NCI-H1694 treated with DMSO at 0.1 percent for 48 hours (cell line): ENCODE measurements around the gene CCRL2.
"Not testable (repeated sequence)": the region's sequence is repeated elsewhere in the genome, so short reads cannot be mapped to it uniquely, and the experiment has no call there.

Experiments used
- DNase-seq: peaks from one replicate; lab custom pipeline; 2025; lab: John Stamatoyannopoulos, UW

The CCRL2 gene

GRCh38 chr3:46405301-46406019 lies 1.6 kb upstream of the CCRL2 start:
- no peak for DNase-seq

DNA sequence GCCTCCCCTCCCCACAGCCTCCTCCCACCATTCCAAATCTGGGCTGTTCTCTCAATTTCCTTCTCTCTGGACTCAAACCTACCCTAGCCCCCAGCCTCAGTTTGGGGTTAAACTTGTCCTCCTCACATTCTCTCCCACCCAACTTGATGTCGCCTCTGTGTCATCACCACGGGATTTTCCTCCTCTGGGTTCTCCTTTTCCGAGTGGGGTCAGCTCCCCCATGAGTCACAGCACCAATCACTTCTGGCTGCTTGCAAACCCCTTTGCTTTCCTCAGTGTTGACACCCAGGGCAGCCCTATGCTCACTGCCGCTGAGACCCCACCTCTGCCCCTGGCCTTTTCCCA lies 644 bp upstream of the CCRL2 start:
- no peak for DNase-seq

DNA sequence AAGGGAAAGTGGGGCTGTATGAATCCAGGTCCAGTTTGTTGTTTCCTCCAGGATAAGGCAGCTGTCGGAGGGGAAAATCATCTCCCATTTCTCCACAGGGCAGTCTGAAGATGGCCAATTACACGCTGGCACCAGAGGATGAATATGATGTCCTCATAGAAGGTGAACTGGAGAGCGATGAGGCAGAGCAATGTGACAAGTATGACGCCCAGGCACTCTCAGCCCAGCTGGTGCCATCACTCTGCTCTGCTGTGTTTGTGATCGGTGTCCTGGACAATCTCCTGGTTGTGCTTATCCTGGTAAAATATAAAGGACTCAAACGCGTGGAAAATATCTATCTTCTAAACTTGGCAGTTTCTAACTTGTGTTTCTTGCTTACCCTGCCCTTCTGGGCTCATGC lies 911 bp downstream of the CCRL2 start:
- DNase-seq: no peak

GRCh38 chr3:46408853-46409252 lies 1.8 kb downstream of the CCRL2 start:
- DNase-seq: no peak

- DNase-seq: no peak
Observed at GRCh38 chr3:46409739-46410489, 2.9 kb downstream of the CCRL2 start.

GRCh38 chr3:46410669-46411068 lies 3.6 kb downstream of the CCRL2 start:
- DNase-seq: no peak

- DNase-seq: no peak
Observed at GRCh38 chr3:46411271-46411670, 4.2 kb downstream of the CCRL2 start.

GRCh38 chr3:46412786-46413298 lies 5.8 kb downstream of the CCRL2 start:
- no peak for DNase-seq

DNA sequence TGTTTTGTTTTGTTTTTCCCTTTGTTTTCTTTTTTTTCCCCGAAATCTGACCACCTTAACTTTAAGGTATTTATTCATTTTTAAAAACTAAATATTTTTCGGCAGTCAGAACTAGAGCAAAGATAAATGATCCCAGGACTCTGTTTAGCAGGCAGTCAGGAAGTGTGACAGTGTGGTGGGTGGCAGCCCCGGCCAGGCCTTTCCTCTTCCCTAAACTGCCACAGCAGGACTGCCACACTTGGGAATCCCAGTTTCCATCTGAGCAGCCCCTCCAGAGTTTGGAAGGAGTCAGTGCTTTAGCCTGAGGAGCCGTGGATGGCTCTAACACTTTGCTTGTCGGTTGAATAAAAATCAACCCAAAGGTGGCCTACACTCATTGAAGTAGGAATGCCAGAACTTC lies 6.9 kb downstream of the CCRL2 start:
- no peak for DNase-seq

GRCh38 chr3:46414739-46415138 lies 7.7 kb downstream of the CCRL2 start:
- no peak for DNase-seq

DNA sequence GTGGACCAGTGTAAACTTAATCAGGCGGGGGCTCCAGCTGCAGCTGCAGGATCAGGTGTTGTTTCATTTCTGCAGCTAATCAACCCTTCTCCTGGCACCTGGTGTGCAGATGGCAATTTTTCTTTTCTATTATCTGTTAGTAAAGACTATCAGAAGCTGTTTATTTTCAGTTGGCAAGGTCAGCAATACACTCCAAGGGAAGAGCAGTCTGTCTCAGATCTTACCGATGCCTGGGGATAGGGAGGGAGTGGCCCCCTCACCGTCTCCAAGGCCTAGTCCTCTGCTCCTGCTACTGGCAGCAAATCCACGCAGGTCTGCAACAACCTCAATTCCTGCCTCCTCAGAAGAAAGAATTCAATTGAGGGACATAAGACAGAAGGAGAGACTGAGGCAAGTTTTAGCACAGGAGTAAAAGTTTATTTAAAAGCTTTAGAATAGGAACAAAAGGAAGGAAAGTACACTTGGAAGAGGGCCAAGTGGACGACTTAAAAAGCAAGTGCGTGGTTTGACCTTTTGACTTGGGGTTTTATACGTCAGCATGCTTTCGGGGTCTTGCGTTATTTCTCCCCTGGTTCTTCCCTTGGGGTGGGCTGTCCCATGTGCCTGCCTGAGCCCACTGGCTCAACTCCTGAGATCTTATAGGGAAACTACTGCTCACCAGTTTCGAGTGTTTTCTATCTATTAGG lies 9.2 kb downstream of the CCRL2 start:
- peak; percentile 28 for DNase-seq

GRCh38 chr3:46416811-46417510 lies 9.9 kb downstream of the CCRL2 start:
- no peak for DNase-seq

GRCh38 chr3:46417841-46418611 lies 11.0 kb downstream of the CCRL2 start:
- DNase-seq: no peak

- no peak for DNase-seq
Observed at GRCh38 chr3:46419816-46420215, 12.8 kb downstream of the CCRL2 start.

DNA sequence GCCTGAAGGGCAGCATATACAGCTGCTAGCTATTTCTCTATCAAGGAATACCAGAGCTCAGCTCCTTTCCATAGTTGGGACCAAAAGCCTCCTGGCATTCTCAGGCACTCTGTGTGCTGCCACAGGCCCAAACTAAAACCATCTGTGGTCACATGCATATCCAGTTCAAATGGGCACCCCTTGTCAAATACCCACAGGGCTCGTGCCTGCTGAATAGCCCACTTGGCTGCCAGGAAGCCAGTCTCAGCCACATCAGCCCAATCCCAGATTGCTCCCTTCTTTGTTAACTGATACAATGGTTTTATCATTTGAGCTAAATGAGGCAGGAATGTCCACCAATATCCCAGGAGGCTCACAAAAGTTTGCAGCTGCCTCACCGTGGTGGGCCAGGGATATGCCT lies 13.9 kb downstream of the CCRL2 start:
- DNase-seq: no peak

DNA sequence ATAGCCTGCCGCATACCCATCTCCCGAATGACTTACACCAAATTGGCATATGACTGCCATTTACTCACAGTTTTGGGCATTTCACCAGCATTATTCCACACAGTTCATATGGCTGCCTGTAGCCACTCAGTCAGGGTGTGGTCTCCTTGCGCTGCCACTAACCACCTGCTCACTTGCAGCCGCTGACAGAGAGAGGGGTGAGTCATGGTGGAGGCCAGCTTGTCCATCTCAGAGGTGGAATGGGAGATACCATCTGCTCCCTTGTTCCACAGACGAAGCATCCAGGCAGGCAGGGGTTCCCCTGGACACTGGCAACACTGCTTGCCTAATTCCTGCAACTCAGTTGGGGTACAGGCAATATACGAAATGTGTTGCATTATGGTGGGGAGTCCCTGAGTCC lies 15.6 kb downstream of the CCRL2 start:
- DNase-seq: no peak

DNA sequence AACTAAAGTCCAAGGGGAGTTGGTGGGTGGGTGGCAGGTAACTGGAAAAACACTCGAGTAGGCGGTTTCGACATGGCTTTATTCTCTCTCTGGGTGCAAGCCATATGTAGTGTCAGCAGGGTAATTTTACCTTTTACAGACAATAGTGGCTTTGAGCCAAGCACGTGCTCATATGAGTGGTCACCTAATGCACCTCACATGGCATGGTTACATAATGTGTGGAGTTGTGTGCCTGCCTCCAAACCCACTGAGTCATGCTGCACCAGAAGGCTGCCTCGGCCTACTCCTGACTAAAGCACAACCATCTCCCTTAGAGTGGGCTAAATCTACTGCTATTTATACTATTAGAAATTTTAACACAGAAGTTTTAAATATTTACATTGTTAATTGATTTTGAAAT lies 16.5 kb downstream of the CCRL2 start:
- no peak for DNase-seq

- not testable (repeated sequence) for DNase-seq
Observed at GRCh38 chr3:46426476-46426875, 19.4 kb downstream of the CCRL2 start.

- DNase-seq: not testable (repeated sequence)
Observed at GRCh38 chr3:46427404-46427803, 20.3 kb downstream of the CCRL2 start.

DNA sequence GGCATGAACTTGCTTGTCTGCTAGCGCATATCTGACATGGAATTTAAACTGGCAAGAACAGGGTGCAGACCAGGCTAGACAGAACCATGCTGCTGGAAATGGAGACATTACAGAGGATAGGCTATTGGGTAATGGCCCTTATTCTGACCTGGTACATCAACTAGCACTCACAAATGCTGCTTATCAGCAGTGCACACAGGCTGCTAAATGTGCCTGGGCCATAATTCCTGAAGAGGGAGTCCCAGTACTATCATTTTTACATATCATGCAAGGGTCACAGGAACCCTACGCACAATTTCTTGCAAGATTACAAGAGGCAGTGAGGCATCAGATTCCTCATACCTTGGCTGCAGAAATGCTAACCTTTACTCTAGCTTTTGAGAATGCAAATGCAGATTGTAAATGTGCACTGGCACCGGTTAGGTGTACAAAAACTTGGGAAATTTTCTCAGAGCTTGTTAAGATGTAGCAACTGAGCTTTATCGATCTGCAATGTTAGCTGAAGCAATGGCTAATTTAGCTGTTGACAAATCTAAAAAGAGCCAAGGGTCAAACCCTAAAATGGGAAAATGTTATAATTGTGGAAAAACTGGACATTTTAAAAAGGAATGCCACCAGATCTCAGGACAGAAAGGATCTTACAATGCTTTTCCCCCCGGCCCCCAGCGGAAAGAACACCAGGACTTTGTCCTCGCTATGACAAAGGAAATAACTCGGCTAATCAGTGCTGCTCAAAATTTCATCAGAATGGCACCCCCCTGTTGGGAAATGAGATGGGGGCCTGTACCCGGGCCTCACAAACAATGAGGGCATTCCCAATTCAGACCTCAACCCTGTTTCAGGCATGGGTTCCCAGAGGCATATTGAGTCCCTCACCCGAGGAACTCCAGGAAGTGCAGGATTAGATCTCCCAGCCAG lies 21.1 kb downstream of the CCRL2 start:
- no peak for DNase-seq
